Measurements from ENCODE around the gene LILRB2.

- TF ChIP-seq MTA3 (IDR thresholded peaks at IDR 0.05; ENCODE audit: borderline replicate concordance) (no peak), TCF3 (CRISPR knock-in tag; IDR thresholded peaks at IDR 0.05) (no peak), HEY1 (CRISPR knock-in tag; IDR thresholded peaks at IDR 0.05; ENCODE audit: borderline replicate concordance) (no peak), POLR2G (IDR thresholded peaks at IDR 0.05; ENCODE audit: low read depth, low read length) (no peak), PRDM10 (IDR thresholded peaks at IDR 0.05; ENCODE audit: partially characterized antibody) (no peak), CHD1 (IDR thresholded peaks at IDR 0.05; ENCODE audit: low read length) (no peak), ZNF764 (CRISPR knock-in tag; IDR thresholded peaks at IDR 0.05; ENCODE audit: low read depth) (no peak), KAT7 (CRISPR knock-in tag; IDR thresholded peaks at IDR 0.05; ENCODE audit: borderline replicate concordance) (no peak)
Observed at GRCh38 chr19:54281007-54281728, at the start of gene LILRB2.
